PFSK-1 (cell line): ENCODE results near the gene NFAM1.

Source experiments
- POLR2AphosphoS5 ChIP-seq: IDR thresholded peaks from 2 replicates; pipeline ENCODE4 v1.6.1; 2012; ENCODE audit warnings: low read depth, mild to moderate bottlenecking, control low read depth, low read length, moderate library complexity
- REST ChIP-seq, 2 experiments: IDR thresholded peaks; 2 replicates each; pipeline versions ENCODE4 v1.6.1 to v1.8.0; 2011 to 2012; ENCODE audit warnings: low read depth in 2 of 2, low read length in 2 of 2, control low read depth in 1 of 2, inconsistent platforms in 1 of 2, mild to moderate bottlenecking in 1 of 2, moderate library complexity in 1 of 2; ENCODE audit not compliant: insufficient read depth in 1 of 2
- SIN3A ChIP-seq: IDR thresholded peaks from 2 replicates; pipeline ENCODE4 v1.6.1; 2012; ENCODE audit warnings: mild to moderate bottlenecking, low read length, moderate library complexity, borderline replicate concordance; ENCODE audit not compliant: insufficient read depth
- TAF1 ChIP-seq: IDR thresholded peaks from 2 replicates; pipeline ENCODE4 v1.6.1; 2012; ENCODE audit warnings: low read length, control low read depth, borderline replicate concordance; ENCODE audit not compliant: insufficient read depth

GRCh38 chr22:42384506-42384905 is 47.7 kb downstream of the NFAM1 start:
- TF ChIP-seq TAF1: no peak
- no peak for TF ChIP-seq POLR2AphosphoS5
- no peak for TF ChIP-seq REST (IDR thresholded peaks at IDR 0.05; ENCODE audit: insufficient read depth in 1 of 2, low read depth in 2 of 2, low read length in 2 of 2)
- no peak for TF ChIP-seq SIN3A
